K562 (cell line): ENCODE results near the gene BNIP2. TPM values are rescaled to one million over a fixed set of nuclear protein-coding genes. Genes with fewer than 3 reads are reported as not detected.

Experiments
- DPF2 ChIP-seq: fragments of 450-650 bp; IDR thresholded peaks from 2 replicates; pipeline ENCODE4 v1.6.1; 2016
- SNRNP70 ChIP-seq: fragments of 200-400 bp; formaldehyde crosslinking; optimal IDR thresholded peaks from 2 replicates; pipeline ENCODE3; 2017; ENCODE audit warnings: low read depth, low read length
- SP2 ChIP-seq: IDR thresholded peaks from 2 replicates; pipeline ENCODE4 v1.6.1; 2011; ENCODE audit warnings: mild to moderate bottlenecking, low read depth, low read length, moderate library complexity; ENCODE audit not compliant: poor library complexity, severe bottlenecking; ENCODE audit errors: extremely low read depth
- TAF15 ChIP-seq: fragments of 200-400 bp; formaldehyde crosslinking; IDR thresholded peaks from 2 replicates; pipeline ENCODE4 v1.6.1; 2017; ENCODE audit warnings: mild to moderate bottlenecking, low read depth, low read length, moderate library complexity
- polyA plus RNA-seq, 8 experiments: library from polyadenylated mRNA; depleted of rRNA in 4 of 8; stranded (reverse) in 5 of 8; unstranded in 3 of 8; fragments of >200 nt; fragmentation: Nextera tagmentation in 2 of 8; fragmentation: Illumina TruSeq in 1 of 8; extraction: Ambion mirVana in 2 of 8; extraction: Trizol in 1 of 8; gene quantifications; 2 replicates each; pipeline versions ENCODE4 v1.2.1 to v1.2.3, GENCODE V29; 2011 to 2014; ENCODE audit warnings: inconsistent platforms in 1 of 8, missing spikeins in 1 of 8
- total RNA-seq, 7 experiments: library from RNA; depleted of rRNA in 6 of 7; stranded (reverse); fragments of >200 nt in 6 of 7; fragmentation: Illumina TruSeq in 2 of 7; extraction: Trizol in 2 of 7; gene quantifications; 2 replicates each; pipeline versions ENCODE4 v1.2.1 to v1.2.3, GENCODE V29; 2011 to 2021; ENCODE audit warnings: low replicate concordance in 1 of 7
- TF ChIP-seq, protein P1 (sequence below): fragments of 450-650 bp; IDR thresholded peaks from 2 replicates; pipeline ENCODE4 v1.6.1; 2016; ENCODE audit warnings: mild to moderate bottlenecking, moderate library complexity
- TF ChIP-seq, protein P2 (sequence below): fragments of 450-650 bp; IDR thresholded peaks from 2 replicates; pipeline ENCODE4 v1.6.1; 2016; ENCODE audit warnings: low read depth

Gene BNIP2
- total and polyA plus RNA-seq, 9 of the 15 experiments (the other 6 are each of a cell fraction or from before 2014, with no cell fraction given) = 19.6 to 88.0 (median 52.5) TPM

DNA sequence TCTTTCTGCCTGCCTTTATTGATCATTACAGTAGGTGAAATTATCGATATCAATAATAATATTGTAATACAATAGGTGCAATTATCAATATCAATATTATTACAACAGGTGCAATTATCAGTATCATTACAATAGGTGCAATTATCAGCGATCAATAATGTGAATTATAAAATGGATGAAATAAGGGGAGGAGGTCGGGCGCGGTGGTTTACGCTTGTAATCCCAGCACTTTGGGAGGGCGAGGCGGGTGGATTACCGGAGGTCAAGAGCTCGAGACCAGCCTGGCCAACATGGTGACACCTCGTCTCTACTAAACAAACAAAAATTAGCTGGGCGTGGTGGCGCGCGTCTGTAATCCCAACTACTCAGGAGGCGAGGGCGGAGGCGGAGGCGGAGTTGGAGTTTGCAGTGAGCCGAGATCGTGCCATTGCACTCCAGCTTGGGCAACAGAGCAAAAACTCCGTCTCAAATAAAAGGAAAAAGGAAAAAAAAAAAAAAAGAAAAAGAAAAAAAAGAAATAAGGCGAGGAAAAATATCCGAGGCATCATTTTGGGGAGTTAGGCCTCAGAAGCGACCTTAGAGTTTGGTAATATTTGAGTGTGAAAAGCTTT lies 611 bp upstream of the BNIP2 start (continued):
- TF ChIP-seq, protein P1, sequence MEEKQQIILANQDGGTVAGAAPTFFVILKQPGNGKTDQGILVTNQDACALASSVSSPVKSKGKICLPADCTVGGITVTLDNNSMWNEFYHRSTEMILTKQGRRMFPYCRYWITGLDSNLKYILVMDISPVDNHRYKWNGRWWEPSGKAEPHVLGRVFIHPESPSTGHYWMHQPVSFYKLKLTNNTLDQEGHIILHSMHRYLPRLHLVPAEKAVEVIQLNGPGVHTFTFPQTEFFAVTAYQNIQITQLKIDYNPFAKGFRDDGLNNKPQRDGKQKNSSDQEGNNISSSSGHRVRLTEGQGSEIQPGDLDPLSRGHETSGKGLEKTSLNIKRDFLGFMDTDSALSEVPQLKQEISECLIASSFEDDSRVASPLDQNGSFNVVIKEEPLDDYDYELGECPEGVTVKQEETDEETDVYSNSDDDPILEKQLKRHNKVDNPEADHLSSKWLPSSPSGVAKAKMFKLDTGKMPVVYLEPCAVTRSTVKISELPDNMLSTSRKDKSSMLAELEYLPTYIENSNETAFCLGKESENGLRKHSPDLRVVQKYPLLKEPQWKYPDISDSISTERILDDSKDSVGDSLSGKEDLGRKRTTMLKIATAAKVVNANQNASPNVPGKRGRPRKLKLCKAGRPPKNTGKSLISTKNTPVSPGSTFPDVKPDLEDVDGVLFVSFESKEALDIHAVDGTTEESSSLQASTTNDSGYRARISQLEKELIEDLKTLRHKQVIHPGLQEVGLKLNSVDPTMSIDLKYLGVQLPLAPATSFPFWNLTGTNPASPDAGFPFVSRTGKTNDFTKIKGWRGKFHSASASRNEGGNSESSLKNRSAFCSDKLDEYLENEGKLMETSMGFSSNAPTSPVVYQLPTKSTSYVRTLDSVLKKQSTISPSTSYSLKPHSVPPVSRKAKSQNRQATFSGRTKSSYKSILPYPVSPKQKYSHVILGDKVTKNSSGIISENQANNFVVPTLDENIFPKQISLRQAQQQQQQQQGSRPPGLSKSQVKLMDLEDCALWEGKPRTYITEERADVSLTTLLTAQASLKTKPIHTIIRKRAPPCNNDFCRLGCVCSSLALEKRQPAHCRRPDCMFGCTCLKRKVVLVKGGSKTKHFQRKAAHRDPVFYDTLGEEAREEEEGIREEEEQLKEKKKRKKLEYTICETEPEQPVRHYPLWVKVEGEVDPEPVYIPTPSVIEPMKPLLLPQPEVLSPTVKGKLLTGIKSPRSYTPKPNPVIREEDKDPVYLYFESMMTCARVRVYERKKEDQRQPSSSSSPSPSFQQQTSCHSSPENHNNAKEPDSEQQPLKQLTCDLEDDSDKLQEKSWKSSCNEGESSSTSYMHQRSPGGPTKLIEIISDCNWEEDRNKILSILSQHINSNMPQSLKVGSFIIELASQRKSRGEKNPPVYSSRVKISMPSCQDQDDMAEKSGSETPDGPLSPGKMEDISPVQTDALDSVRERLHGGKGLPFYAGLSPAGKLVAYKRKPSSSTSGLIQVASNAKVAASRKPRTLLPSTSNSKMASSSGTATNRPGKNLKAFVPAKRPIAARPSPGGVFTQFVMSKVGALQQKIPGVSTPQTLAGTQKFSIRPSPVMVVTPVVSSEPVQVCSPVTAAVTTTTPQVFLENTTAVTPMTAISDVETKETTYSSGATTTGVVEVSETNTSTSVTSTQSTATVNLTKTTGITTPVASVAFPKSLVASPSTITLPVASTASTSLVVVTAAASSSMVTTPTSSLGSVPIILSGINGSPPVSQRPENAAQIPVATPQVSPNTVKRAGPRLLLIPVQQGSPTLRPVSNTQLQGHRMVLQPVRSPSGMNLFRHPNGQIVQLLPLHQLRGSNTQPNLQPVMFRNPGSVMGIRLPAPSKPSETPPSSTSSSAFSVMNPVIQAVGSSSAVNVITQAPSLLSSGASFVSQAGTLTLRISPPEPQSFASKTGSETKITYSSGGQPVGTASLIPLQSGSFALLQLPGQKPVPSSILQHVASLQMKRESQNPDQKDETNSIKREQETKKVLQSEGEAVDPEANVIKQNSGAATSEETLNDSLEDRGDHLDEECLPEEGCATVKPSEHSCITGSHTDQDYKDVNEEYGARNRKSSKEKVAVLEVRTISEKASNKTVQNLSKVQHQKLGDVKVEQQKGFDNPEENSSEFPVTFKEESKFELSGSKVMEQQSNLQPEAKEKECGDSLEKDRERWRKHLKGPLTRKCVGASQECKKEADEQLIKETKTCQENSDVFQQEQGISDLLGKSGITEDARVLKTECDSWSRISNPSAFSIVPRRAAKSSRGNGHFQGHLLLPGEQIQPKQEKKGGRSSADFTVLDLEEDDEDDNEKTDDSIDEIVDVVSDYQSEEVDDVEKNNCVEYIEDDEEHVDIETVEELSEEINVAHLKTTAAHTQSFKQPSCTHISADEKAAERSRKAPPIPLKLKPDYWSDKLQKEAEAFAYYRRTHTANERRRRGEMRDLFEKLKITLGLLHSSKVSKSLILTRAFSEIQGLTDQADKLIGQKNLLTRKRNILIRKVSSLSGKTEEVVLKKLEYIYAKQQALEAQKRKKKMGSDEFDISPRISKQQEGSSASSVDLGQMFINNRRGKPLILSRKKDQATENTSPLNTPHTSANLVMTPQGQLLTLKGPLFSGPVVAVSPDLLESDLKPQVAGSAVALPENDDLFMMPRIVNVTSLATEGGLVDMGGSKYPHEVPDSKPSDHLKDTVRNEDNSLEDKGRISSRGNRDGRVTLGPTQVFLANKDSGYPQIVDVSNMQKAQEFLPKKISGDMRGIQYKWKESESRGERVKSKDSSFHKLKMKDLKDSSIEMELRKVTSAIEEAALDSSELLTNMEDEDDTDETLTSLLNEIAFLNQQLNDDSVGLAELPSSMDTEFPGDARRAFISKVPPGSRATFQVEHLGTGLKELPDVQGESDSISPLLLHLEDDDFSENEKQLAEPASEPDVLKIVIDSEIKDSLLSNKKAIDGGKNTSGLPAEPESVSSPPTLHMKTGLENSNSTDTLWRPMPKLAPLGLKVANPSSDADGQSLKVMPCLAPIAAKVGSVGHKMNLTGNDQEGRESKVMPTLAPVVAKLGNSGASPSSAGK = peak; percentile 29; the same call in 1 of the 2 replicates
- TF ChIP-seq, protein P2, sequence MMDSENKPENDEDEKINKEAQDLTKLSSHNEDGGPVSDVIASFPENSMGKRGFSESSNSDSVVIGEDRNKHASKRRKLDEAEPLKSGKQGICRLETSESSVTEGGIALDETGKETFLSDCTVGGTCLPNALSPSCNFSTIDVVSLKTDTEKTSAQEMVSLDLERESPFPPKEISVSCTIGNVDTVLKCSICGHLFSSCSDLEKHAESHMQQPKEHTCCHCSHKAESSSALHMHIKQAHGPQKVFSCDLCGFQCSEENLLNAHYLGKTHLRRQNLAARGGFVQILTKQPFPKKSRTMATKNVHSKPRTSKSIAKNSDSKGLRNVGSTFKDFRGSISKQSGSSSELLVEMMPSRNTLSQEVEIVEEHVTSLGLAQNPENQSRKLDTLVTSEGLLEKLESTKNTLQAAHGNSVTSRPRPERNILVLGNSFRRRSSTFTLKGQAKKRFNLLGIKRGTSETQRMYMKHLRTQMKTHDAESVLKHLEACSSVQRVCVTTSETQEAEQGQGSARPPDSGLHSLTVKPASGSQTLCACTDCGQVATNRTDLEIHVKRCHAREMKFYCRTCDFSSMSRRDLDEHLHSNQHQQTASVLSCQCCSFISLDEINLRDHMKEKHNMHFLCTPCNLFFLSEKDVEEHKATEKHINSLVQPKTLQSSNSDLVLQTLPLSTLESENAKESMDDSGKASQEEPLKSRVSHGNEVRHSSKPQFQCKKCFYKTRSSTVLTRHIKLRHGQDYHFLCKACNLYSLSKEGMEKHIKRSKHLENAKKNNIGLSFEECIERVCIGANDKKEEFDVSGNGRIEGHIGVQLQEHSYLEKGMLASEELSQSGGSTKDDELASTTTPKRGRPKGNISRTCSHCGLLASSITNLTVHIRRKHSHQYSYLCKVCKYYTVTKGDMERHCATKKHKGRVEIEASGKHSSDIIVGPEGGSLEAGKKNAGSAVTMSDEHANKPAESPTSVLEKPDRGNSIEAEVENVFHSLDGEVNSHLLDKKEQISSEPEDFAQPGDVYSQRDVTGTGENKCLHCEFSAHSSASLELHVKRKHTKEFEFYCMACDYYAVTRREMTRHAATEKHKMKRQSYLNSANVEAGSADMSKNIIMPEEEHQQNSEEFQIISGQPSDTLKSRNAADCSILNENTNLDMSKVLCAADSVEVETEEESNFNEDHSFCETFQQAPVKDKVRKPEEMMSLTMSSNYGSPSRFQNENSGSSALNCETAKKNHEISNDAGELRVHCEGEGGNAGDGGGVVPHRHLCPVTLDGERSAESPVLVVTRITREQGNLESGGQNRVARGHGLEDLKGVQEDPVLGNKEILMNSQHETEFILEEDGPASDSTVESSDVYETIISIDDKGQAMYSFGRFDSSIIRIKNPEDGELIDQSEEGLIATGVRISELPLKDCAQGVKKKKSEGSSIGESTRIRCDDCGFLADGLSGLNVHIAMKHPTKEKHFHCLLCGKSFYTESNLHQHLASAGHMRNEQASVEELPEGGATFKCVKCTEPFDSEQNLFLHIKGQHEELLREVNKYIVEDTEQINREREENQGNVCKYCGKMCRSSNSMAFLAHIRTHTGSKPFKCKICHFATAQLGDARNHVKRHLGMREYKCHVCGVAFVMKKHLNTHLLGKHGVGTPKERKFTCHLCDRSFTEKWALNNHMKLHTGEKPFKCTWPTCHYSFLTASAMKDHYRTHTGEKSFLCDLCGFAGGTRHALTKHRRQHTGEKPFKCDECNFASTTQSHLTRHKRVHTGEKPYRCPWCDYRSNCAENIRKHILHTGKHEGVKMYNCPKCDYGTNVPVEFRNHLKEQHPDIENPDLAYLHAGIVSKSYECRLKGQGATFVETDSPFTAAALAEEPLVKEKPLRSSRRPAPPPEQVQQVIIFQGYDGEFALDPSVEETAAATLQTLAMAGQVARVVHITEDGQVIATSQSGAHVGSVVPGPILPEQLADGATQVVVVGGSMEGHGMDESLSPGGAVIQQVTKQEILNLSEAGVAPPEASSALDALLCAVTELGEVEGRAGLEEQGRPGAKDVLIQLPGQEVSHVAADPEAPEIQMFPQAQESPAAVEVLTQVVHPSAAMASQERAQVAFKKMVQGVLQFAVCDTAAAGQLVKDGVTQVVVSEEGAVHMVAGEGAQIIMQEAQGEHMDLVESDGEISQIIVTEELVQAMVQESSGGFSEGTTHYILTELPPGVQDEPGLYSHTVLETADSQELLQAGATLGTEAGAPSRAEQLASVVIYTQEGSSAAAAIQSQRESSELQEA = no peak
- TF ChIP-seq SP2 (no peak), DPF2 (peak; percentile 71), SNRNP70 (no peak), TAF15 (no peak)
